Measurements from ENCODE around the gene DCHS2.
A peak's percentile ranks its signal among the peaks of the same experiment; 100 is the strongest.

DCHS2 gene

GRCh38 chr4:154441124-154441523 lies 50.5 kb downstream of the DCHS2 start:
- DNase-seq: no peak

DNA sequence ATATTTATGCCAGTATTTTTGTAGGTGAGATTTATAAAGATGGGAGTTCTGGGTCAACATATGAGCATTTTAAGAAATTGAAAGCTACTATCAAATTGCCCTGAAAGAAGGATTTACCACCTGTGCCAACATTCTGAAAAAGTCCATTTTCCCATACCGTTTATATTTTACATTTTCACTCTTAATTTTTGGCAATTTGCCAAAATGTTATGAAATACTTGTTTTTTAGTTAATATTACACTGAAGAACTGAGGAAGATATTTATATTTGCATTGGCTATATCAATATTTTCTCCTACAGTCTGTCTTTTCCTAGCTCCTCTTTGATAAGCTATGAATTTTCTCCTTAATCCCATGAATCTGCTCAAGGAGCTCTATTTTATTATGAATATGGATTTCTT lies 52.4 kb downstream of the DCHS2 start:
- no peak for DNase-seq

DNA sequence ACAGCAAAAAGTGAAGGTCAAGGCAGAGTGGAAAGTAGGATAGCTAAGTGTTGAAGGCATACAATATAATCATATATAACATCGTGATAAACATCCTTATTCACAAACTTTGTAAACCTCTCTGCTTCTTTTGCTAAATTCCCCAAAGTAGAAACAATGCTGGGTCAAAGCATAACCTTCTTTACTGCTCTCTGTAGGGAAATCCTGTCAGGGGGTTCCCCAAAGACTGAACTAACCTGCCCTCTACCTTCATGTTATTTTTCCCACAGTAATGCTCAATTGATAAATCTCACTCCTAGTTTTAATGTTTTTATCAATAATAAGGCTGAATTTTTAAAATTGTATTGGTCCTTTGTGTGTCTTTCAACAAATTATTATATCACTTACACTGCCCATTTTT lies 55.7 kb downstream of the DCHS2 start:
- no peak for DNase-seq

GRCh38 chr4:154433543-154433942 lies 58.1 kb downstream of the DCHS2 start:
- no peak for DNase-seq

- DNase-seq: no peak
Observed at GRCh38 chr4:154429176-154429575, 62.4 kb downstream of the DCHS2 start.

- DNase-seq: no peak
Observed at GRCh38 chr4:154427149-154427548, 64.5 kb downstream of the DCHS2 start.

GRCh38 chr4:154425514-154425913 lies 66.1 kb downstream of the DCHS2 start:
- no peak for DNase-seq

DNA sequence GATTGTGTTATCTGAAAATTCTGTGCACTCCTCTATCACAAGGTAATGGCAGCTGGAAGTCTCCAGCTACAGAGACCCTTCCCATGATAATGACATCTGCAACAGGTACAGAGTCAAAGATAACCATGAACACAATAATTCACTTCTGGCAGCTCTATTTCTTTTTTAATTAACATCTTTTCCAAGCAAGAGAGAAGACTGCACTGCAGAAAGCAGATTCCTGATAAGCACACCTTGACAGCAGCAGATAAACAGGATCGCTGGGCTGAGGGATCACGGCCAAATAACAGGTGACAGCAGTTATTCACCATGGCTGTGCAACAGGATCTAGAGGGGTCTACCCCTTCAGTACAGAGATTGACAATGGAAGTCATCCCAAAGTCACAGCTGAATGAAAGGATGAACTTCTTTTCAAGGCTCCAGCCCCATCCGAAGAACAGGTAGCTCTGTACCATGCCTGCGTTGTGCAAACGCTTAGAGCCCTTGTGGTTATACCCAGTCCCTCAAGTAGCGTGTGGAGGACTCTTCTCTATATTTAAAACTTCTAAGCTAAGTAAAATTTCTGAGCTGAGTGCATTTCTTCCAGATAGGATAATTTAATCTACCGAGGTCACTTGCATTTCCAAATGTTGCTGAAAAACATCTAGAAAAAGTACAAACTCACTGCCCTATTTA lies 66.7 kb downstream of the DCHS2 start:
- no peak for DNase-seq

GRCh38 chr4:154422152-154422551 lies 69.4 kb downstream of the DCHS2 start:
- DNase-seq: no peak

- DNase-seq: no peak
Observed at GRCh38 chr4:154421618-154422017, 70.0 kb downstream of the DCHS2 start.

GRCh38 chr4:154417373-154417673 lies 74.3 kb downstream of the DCHS2 start:
- DNase-seq: no peak

DNA sequence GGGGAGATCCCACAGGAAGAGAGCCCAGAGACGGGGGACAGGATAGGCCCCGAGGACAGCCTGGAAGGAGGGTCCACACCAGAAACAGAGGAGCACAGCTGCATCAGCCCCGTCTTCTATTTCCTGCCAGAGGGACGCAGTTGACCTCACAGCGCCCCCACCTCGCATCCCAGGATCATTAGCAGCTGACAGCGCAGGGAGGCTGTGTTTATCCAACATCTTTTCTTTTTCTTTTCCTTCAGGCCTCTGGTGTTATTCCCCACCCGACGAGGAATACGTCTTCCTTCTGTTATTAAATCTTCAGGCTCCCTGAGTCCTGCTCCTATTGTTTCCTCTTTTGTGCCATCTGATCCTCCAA lies 75.4 kb downstream of the DCHS2 start:
- DNase-seq: peak; percentile 6

- no peak for DNase-seq
Observed at GRCh38 chr4:154415313-154415712, 76.3 kb downstream of the DCHS2 start.

DNA sequence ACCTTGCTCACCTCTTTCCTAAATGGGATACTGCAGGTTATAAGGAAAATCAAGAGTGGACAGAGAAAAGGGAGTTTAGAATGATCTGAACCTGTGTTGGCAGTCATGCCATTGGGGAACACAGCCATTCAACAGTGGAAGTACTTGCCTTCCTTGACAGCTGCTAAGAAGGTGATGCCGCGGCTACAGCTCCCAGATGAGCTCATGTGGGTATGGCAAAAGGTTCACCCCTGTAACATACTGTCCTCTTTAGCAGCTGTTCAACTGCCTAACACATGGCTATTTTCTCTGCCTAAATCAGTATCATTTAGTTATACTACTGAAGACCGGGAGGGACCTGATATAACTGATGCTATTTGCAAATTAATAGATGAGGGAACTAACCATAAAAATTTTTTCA lies 76.8 kb downstream of the DCHS2 start:
- DNase-seq: no peak

DNA sequence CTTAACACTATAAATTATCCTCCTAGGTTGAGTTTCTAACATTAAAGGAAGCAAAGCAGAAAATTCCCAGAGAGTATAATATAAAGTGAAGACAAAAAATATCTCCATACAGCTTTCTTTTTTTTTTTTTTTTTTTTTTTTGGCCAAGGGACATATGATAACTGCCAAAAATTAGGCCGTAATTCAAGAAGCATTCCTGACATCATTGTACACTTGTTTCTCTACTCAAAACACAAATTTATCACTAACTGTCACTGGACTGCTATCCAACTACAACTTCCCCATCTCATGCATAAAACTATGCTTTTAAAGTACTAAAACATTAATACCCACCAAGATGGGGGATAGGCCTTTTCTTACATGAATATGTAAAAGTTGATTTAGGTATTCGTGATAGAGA lies 77.2 kb downstream of the DCHS2 start:
- DNase-seq: no peak

GRCh38 chr4:154407443-154407842 lies 84.2 kb downstream of the DCHS2 start:
- no peak for DNase-seq

DNA sequence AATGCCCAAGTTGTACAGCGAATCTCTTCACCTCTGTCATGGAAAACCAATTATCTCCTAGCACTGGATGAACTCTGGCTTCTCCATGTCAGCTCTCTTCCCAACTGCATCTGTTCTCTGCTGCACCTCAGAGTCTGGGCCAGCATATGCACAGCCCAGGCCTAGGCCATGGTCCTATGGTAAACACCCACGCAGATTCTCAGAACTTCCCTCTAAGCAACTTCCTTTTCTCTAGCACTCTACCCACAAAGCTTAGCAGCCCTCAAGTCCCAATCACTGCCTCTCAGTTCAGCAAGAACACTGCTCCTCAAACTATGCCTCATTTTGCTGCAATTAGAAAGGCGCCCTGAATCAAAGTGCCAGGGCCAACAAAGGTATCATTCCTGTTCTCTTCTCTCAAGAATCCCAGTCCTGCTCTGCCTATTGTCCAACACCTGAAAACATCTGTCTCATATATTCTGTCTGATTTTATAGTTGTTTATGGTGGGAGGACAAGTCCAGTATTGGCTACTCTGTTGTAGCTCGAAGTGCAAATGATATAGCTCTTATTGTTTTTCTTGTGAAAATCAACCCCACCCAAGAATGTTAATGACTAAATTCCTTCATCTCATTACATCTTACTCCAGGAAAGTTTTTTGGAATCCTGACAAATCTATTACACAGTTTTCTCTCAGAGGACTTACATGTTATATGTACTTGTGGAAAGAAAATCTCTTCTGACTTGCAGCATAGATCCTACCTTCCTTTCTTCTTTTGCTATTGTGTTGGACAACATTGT lies 85.4 kb downstream of the DCHS2 start:
- DNase-seq: no peak

GRCh38 chr4:154399259-154399974 lies 92.2 kb downstream of the DCHS2 start:
- DNase-seq: peak; percentile 20

- no peak for DNase-seq
Observed at GRCh38 chr4:154390324-154390723, 101.3 kb downstream of the DCHS2 start.

- no peak for DNase-seq
Observed at GRCh38 chr4:154389148-154389547, 102.5 kb downstream of the DCHS2 start.

DNA sequence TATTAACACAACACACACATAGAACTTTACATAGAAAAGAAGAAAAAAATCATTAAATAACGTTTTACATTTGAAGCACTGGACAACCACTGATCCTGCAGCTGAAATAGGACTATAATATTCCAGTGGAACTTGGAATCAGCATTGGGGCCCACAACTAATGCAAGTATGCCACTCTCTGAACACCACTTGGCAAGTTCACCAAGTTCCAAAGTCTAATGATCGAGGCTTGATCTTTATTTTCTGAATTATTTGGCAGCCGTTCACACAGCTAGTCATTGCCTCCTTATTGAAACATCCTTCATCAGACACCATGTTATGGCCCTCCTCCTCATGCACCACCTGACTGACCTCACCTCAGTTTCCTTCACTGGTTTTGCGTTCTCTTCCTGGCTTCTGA lies 107.6 kb downstream of the DCHS2 start:
- DNase-seq: no peak

- DNase-seq: no peak
Observed at GRCh38 chr4:154376486-154376885, 115.1 kb downstream of the DCHS2 start.

DNA sequence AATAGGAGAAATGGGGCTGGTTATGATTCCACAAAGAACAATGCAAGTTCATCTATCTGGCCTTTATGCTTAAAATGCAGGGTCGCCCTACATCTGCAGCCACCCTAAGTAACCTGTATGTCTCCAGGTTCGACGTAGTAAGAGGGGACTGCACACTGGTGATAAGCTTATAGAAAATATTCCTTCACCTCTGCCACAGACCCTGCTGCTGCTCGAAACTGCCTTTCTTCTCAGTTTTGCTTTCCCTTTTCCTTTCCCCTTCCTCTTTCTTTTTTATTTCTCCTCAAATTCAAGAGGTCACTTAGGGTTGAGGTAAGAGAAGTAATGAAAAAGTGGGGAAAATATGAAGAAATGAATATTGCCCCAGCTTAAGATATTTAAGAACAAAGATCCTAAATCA lies 123.5 kb downstream of the DCHS2 start:
- DNase-seq: no peak

DNA sequence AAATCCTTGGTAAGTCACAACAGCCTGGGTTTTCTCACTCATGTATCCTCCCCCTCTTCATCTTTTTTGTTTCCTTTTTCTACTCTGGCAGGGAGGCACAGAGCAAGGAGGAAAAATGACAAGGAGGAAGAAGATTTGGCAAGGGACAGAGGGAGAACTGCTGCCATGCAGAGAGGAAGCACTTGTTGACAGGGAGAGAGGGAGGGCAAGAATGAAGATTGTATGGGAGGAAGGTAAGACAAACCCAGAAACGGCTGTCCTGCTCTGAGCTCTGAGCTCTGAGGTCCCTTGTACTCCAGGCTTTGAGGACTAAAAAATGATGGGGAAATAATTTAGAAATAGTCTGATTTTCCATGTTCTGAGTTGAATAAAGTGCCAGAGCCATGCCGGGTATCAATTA lies 123.9 kb downstream of the DCHS2 start:
- DNase-seq: no peak
